H1 (cell line): Measurements from ENCODE around the gene FHIT. TPM values are rescaled to one million over a fixed set of nuclear protein-coding genes. Genes with fewer than 3 reads are reported as not detected.
A peak's percentile ranks its signal among the peaks of the same experiment; 100 is the strongest.

ENCODE experiments used
- CTCF ChIA-PET: fragments of 300-600 bp; sonication (Branson Sonifier 250); formaldehyde crosslinking; loops from one replicate; lab custom pipeline; 2021; ENCODE audit not compliant: partially characterized antibody; lab: Charles Lee
- POLR2A ChIA-PET: fragments of 300-600 bp; sonication (Branson Sonifier 250); formaldehyde crosslinking; loops from one replicate; lab custom pipeline; 2021; ENCODE audit warnings: inconsistent platforms; ENCODE audit not compliant: partially characterized antibody; lab: Charles Lee
- DNase-seq, 2 experiments: peaks; one replicate each; pipeline versions ENCODE4 v3.0.0 to v3.0.0-alpha.2; 2010 to 2022; ENCODE audit warnings: low spot score in 2 of 2, low read depth in 1 of 2, mixed read lengths in 1 of 2
- FAIRE-seq: peaks from 2 replicates; lab custom pipeline; 2011; peaks lifted over from hg19 to GRCh38; lab: Jason Lieb, UNC
- H2AFZ ChIP-seq: 2 replicates; pipeline ENCODE4 v1.8.1; 2012; ENCODE audit warnings: low read length, inconsistent platforms
- H2AK5ac ChIP-seq: 2 replicates; pipeline ENCODE4 v1.6.1; 2013; ENCODE audit warnings: low read depth, low read length
- H2BK120ac ChIP-seq: replicated peaks from 2 replicates; pipeline ENCODE3; 2013; ENCODE audit warnings: low read depth, low read length, inconsistent platforms
- H2BK12ac ChIP-seq: 2 replicates; pipeline ENCODE4 v1.6.1; 2013; ENCODE audit warnings: low read depth, low read length
- H2BK15ac ChIP-seq: 2 replicates; pipeline ENCODE4 v1.6.1; 2013; ENCODE audit warnings: low read length
- H2BK20ac ChIP-seq: 2 replicates; pipeline ENCODE4 v1.6.1; 2013; ENCODE audit warnings: low read length
- H2BK5ac ChIP-seq: 2 replicates; pipeline ENCODE4 v1.6.1; 2013; ENCODE audit warnings: low read depth, low read length
- H3K14ac ChIP-seq: 2 replicates; pipeline ENCODE4 v1.6.1; 2013; ENCODE audit warnings: inconsistent platforms; ENCODE audit not compliant: insufficient read length
- H3K18ac ChIP-seq: 2 replicates; pipeline ENCODE4 v1.6.1; 2013; ENCODE audit warnings: low read length; ENCODE audit errors: extremely low read depth
- H3K23ac ChIP-seq: 2 replicates; pipeline ENCODE4 v1.6.1; 2013; ENCODE audit warnings: inconsistent platforms; ENCODE audit not compliant: insufficient read length
- H3K23me2 ChIP-seq: 2 replicates; pipeline ENCODE4 v1.6.1; 2013; ENCODE audit warnings: low read depth, low read length
- H3K27ac ChIP-seq: 2 replicates; pipeline ENCODE4 v1.6.1; 2011; ENCODE audit warnings: low read depth, low read length, inconsistent platforms
- H3K27me3 ChIP-seq, 4 experiments: replicated peaks in 1 of 4; 1 replicate in 1 of 4; 2 replicates in 3 of 4; pipeline versions ENCODE4 v1.6.1 to v1.8.1; 2011 to 2013; ENCODE audit warnings: low read length in 3 of 4, mild to moderate bottlenecking in 3 of 4, inconsistent platforms in 2 of 4, mixed read lengths in 2 of 4, moderate library complexity in 1 of 4; ENCODE audit not compliant: control insufficient read depth in 3 of 4, insufficient read depth in 3 of 4; ENCODE audit errors: extremely low read depth in 1 of 4
- H3K36me3 ChIP-seq, 4 experiments: 2 replicates each; pipeline versions ENCODE4 v1.6.1 to v1.8.1; 2011 to 2013; ENCODE audit warnings: mild to moderate bottlenecking in 4 of 4, low read length in 3 of 4, moderate library complexity in 2 of 4, control low read depth in 1 of 4, inconsistent platforms in 1 of 4; ENCODE audit not compliant: insufficient read depth in 4 of 4, control insufficient read depth in 2 of 4
- H3K4ac ChIP-seq: replicated peaks from 2 replicates; pipeline ENCODE3; 2013; ENCODE audit warnings: low read length, low read depth, mixed read lengths, inconsistent platforms; ENCODE audit not compliant: insufficient read length
- H3K4me1 ChIP-seq, 4 experiments: replicated peaks in 1 of 4; 1 replicate in 1 of 4; 2 replicates in 3 of 4; pipeline versions ENCODE4 v1.6.1 to v1.8.1; 2011 to 2013; ENCODE audit warnings: low read length in 3 of 4, inconsistent platforms in 2 of 4, mixed read lengths in 1 of 4; ENCODE audit not compliant: insufficient read depth in 4 of 4, control insufficient read depth in 3 of 4
- H3K4me2 ChIP-seq, 2 experiments: 2 replicates each; pipeline versions ENCODE4 v1.6.1 to v1.8.1; 2011 to 2013; ENCODE audit warnings: low read depth in 2 of 2, low read length in 2 of 2, control low read depth in 1 of 2, inconsistent platforms in 1 of 2, mild to moderate bottlenecking in 1 of 2; ENCODE audit not compliant: insufficient read depth in 1 of 2
- H3K4me3 ChIP-seq, 4 experiments: fragments of 200-600, 300-600 bp in 1 of 4; sonication (generic), shearing (Covaris generic), sonication (Bioruptor Twin) in 1 of 4; 2 replicates each; pipeline versions ENCODE4 v1.5.1 to v1.8.1; 2011 to 2016; ENCODE audit warnings: low read length in 4 of 4, low read depth in 3 of 4, control low read depth in 2 of 4, inconsistent platforms in 2 of 4, mild to moderate bottlenecking in 2 of 4, mixed read lengths in 1 of 4, moderate library complexity in 1 of 4; ENCODE audit not compliant: insufficient read depth in 2 of 4; ENCODE audit errors: extremely low read depth in 1 of 4
- H3K56ac ChIP-seq: replicated peaks from 2 replicates; pipeline ENCODE3; 2013; ENCODE audit warnings: low read depth, mild to moderate bottlenecking, mixed read lengths, low read length, inconsistent platforms; ENCODE audit not compliant: insufficient read length
- H3K79me1 ChIP-seq: 2 replicates; pipeline ENCODE4 v1.6.1; 2013; ENCODE audit warnings: low read depth, low read length, control low read depth
- H3K79me2 ChIP-seq, 2 experiments: 2 replicates each; pipeline versions ENCODE4 v1.6.1 to v1.8.1; 2012 to 2013; ENCODE audit warnings: low read length in 2 of 2, mild to moderate bottlenecking in 2 of 2, inconsistent platforms in 1 of 2; ENCODE audit not compliant: insufficient read depth in 2 of 2, control insufficient read depth in 1 of 2
- H3K9ac ChIP-seq, 4 experiments: replicated peaks in 1 of 4; 1 replicate in 1 of 4; 2 replicates in 3 of 4; pipeline versions ENCODE4 v1.6.1 to v1.8.1; 2011 to 2013; ENCODE audit warnings: low read depth in 3 of 4, low read length in 3 of 4, control low read depth in 2 of 4, mild to moderate bottlenecking in 2 of 4, moderate library complexity in 2 of 4, inconsistent platforms in 1 of 4; ENCODE audit errors: extremely low read depth in 1 of 4
- H3K9me3 ChIP-seq, 2 experiments: 2 replicates each; pipeline versions ENCODE4 v1.6.1 to v1.8.1; 2012 to 2013; ENCODE audit warnings: mild to moderate bottlenecking in 2 of 2, moderate library complexity in 2 of 2, control low read depth in 1 of 2, inconsistent platforms in 1 of 2, low read depth in 1 of 2, low read length in 1 of 2, mixed read lengths in 1 of 2; ENCODE audit not compliant: insufficient read depth in 2 of 2
- H4K20me1 ChIP-seq, 2 experiments: replicated peaks in 1 of 2; 2 replicates each; pipeline versions ENCODE3 to v1.8.1; 2011 to 2013; ENCODE audit warnings: inconsistent platforms in 2 of 2, low read length in 2 of 2, mild to moderate bottlenecking in 1 of 2; ENCODE audit not compliant: insufficient read depth in 2 of 2, control insufficient read depth in 1 of 2
- H4K5ac ChIP-seq: 2 replicates; pipeline ENCODE4 v1.6.1; 2013; ENCODE audit warnings: low read length, low read depth, mixed read lengths, inconsistent platforms; ENCODE audit not compliant: insufficient read length
- H4K8ac ChIP-seq: 2 replicates; pipeline ENCODE4 v1.8.0; 2013; ENCODE audit warnings: mild to moderate bottlenecking, moderate library complexity, low read length, inconsistent platforms; ENCODE audit not compliant: insufficient read depth; ENCODE audit errors: extremely low read depth
- H4K91ac ChIP-seq: replicated peaks from 2 replicates; pipeline ENCODE3; 2013; ENCODE audit warnings: low read length, mixed read lengths, inconsistent platforms; ENCODE audit not compliant: insufficient read length
- EZH2 ChIP-seq: fragments of 200-600 bp; sonication (generic); IDR thresholded peaks from 2 replicates; pipeline ENCODE4 v1.7.1; 2012; ENCODE audit warnings: low read depth, mild to moderate bottlenecking, moderate library complexity, low read length, inconsistent platforms; ENCODE audit not compliant: severe bottlenecking
- JUND ChIP-seq: IDR thresholded peaks from 2 replicates; pipeline ENCODE4 v1.6.1; 2011; ENCODE audit warnings: mild to moderate bottlenecking, improper control_type of control experiment, low read length
- KDM5A ChIP-seq: fragments of 200-600 bp; IDR thresholded peaks from 2 replicates; pipeline ENCODE4 v1.7.1; 2012; ENCODE audit warnings: mild to moderate bottlenecking, low read length, inconsistent platforms, mixed read lengths
- NANOG ChIP-seq: IDR thresholded peaks from 2 replicates; pipeline ENCODE4 v1.6.1; 2011; ENCODE audit warnings: low read length, low read depth, mild to moderate bottlenecking, inconsistent platforms; ENCODE audit not compliant: insufficient read depth, poor library complexity, severe bottlenecking
- NRF1 ChIP-seq: IDR thresholded peaks from 2 replicates; pipeline ENCODE4 v1.6.1; 2011; ENCODE audit warnings: mild to moderate bottlenecking, low read depth, low read length, improper control_type of control experiment
- POU5F1 ChIP-seq: IDR thresholded peaks from 2 replicates; pipeline ENCODE4 v1.6.1; 2011; ENCODE audit warnings: low read depth, mild to moderate bottlenecking, low read length, moderate library complexity
- SIN3A ChIP-seq, 2 experiments: IDR thresholded peaks in 1 of 2; conservative IDR thresholded peaks in 1 of 2; 2 replicates each; pipeline ENCODE4 v1.6.1; 2011 to 2012; ENCODE audit warnings: low read length in 2 of 2, improper control_type of control experiment in 1 of 2, low read depth in 1 of 2, mild to moderate bottlenecking in 1 of 2
- SP1 ChIP-seq: IDR thresholded peaks from 2 replicates; pipeline ENCODE4 v1.6.1; 2011; ENCODE audit warnings: low read depth, low read length
- SP2 ChIP-seq: IDR thresholded peaks from 2 replicates; pipeline ENCODE4 v1.6.1; 2012; ENCODE audit warnings: mild to moderate bottlenecking, low read length, inconsistent platforms
- SP4 ChIP-seq: IDR thresholded peaks from 2 replicates; pipeline ENCODE4 v1.6.1; 2012; ENCODE audit warnings: low read length, inconsistent platforms
- USF2 ChIP-seq: IDR thresholded peaks from 2 replicates; pipeline ENCODE4 v1.6.1; 2011; ENCODE audit warnings: low read length, improper control_type of control experiment
- WGBS, 2 experiments: shearing (Covaris generic) in 1 of 2; methylation state at CpG; one replicate each; pipeline versions ENCODE4 v1.1.6 to v1.1.7; 2013 to 2015; ENCODE audit warnings: low lambda C conversion rate in 2 of 2, mixed read lengths in 2 of 2, inconsistent platforms in 1 of 2, low coverage in 1 of 2, missing lambda C conversion rate in 1 of 2; ENCODE audit not compliant: insufficient replicate concordance in 2 of 2, insufficient coverage in 1 of 2, insufficient read length in 1 of 2; ENCODE audit errors: extremely low coverage in 1 of 2, missing lambda C conversion rate in 1 of 2; 5-methylcytosine and 5-hydroxymethylcytosine counted together
- polyA plus RNA-seq, 7 experiments: library from polyadenylated mRNA; depleted of rRNA in 3 of 7; stranded (reverse) in 5 of 7; unstranded in 2 of 7; fragments of >200 nt in 5 of 7; fragments of 200-250 nt in 2 of 7; gene quantifications; 1 replicate in 5 of 7; 2 replicates in 1 of 7; 4 replicates in 1 of 7; pipeline versions ENCODE4 v1.2.1 to v1.2.3, GENCODE V29; 2011 to 2013; ENCODE audit warnings: missing spikeins in 2 of 7, mixed read lengths in 2 of 7
- total RNA-seq: library from RNA; stranded (reverse); fragmentation: NEBNext Ultra II Directional; extraction: Animal tissue kit (Norgen Biotek cat#: 25700); gene quantifications from 2 replicates; pipeline ENCODE4 v1.2.1, GENCODE V29; 2021

FHIT gene
- total and polyA plus RNA-seq, 2 of the 8 experiments (the other 6 are each of a cell fraction or from before 2014, with no cell fraction given) = 1.2 to 3.2 TPM

- Histone ChIP-seq H3K4me2 (peak overlapping the region; percentile 51 to 59; a peak in 3 of 4 replicates), H2BK120ac (peak overlapping the region; percentile 14), H3K4ac (no peak overlapping the region), H2BK20ac (peak overlapping the region; percentile 72; the same call in 1 of the 2 replicates), H4K8ac (no peak overlapping the region), H3K9me3 (peaks cover 0 to 3% of the 10 kb centered on the region in 2 experiments; a peak in 1 of 4 replicates), H3K23ac (no peak overlapping the region), H4K5ac (no peak overlapping the region), H4K91ac (no peak overlapping the region), H3K27me3 (no peaks in the 10 kb centered on the region), H3K9ac (no peak overlapping the region), H3K14ac (no peak overlapping the region), H2AFZ (no peak overlapping the region), H3K36me3 (no peaks in the 10 kb centered on the region), H2BK12ac (peak overlapping the region; percentile 81; the same call in 1 of the 2 replicates), H3K79me2 (0 out of 4 replicates have a peak, but pooled peaks cover 0 to 2% of the 10 kb centered on the region in 2 experiments), H3K23me2 (no peaks in the 10 kb centered on the region), H3K27ac (no peak overlapping the region), H3K79me1 (no peaks in the 10 kb centered on the region), H3K18ac (peak overlapping the region; percentile 63; the same call in 1 of the 2 replicates), H3K56ac (no peak overlapping the region), H4K20me1 (no peaks in the 10 kb centered on the region), H3K4me1 (peaks cover 2 to 17% (median 7%) of the 10 kb centered on the region in 4 experiments; a peak in 3 of 7 replicates), H2BK5ac (peak overlapping the region; percentile 62; the same call in 1 of the 2 replicates)
- WGBS, 2 experiments = 8% methylated on average over 4 of the region's 4 CpGs; no CpG with 5 or more reads in 1 of the 2 experiments
- ChIA-PET CTCF (interaction anchor here (0.6 to 1.3 kb wide), 3 partner anchors 10 to 229 kb away, joined by 3 to 4 read pairs (median 4); no protein-coding TSS in a partner anchor), POLR2A (interaction anchor here (1.3 kb wide), 1 partner anchor 21 kb away, joined by 4 read pairs; no protein-coding TSS in a partner anchor)
- FAIRE-seq (no peak), DNase-seq (peak; percentile 25 to 45)
- TF ChIP-seq USF2 = no peak
- TF ChIP-seq KDM5A = no peak
- TF ChIP-seq NANOG = peak; percentile 82
- TF ChIP-seq EZH2 = no peak
- peak; percentile 72; the same call in 1 of the 2 replicates for TF ChIP-seq JUND
- TF ChIP-seq SIN3A (conservative IDR thresholded peaks at IDR 0.05 in 1 of 2, IDR thresholded peaks at IDR 0.05 in 1 of 2; ENCODE audit: low read depth in 1 of 2, low read length in 2 of 2) = no peak
- no peak for TF ChIP-seq SP2
- no peak for TF ChIP-seq SP4
- no peak for TF ChIP-seq SP1
- TF ChIP-seq NRF1 = no peak
- TF ChIP-seq POU5F1 = peak; percentile 33; the same call in 1 of the 2 replicates
- TF ChIP-seq, all 59 proteins: peak for 3
- Histone ChIP-seq H2BK15ac (no peak overlapping the region), H3K4me3 (peak overlapping the region in 1 of 4 experiments; percentile 27; a peak in 1 of 8 replicates), H2AK5ac (no peak overlapping the region)
Measured at GRCh38 chr3:61141227-61141626, 110.0 kb downstream of the FHIT start.
